HS-27A (cell line): ENCODE measurements around the gene N4BP2.
A peak's percentile ranks its signal among the peaks of the same experiment; 100 is the strongest.
"Not testable (repeated sequence)": the region's sequence is repeated elsewhere in the genome, so short reads cannot be mapped to it uniquely, and the experiment has no call there.

Experiments used
- DNase-seq: peaks from one replicate; pipeline ENCODE4 v3.0.0-alpha.2; 2012; ENCODE audit warnings: low read depth, missing footprints

The N4BP2 gene

GRCh38 chr4:40056716-40057585, at the start of gene N4BP2:
Gene N4BP2 (plus strand): TSS chr4:40056850. CDS start chr4:40097341, 40,491 bp downstream.
- peak; percentile 49 for DNase-seq

GRCh38 chr4:40016007-40016406, 40.6 kb upstream of the N4BP2 start:
- no peak for DNase-seq

GRCh38 chr4:40020221-40020620, 36.4 kb upstream of the N4BP2 start:
- DNase-seq, result no peak

- DNase-seq, result not testable (repeated sequence)
These were observed 35.5 kb upstream of the N4BP2 start for GRCh38 chr4:40021116-40021515.

GRCh38 chr4:40024049-40024448, 32.6 kb upstream of the N4BP2 start:
- not testable (repeated sequence) for DNase-seq

- DNase-seq, result no peak
These were observed 23.9 kb upstream of the N4BP2 start for GRCh38 chr4:40032785-40033184.

GRCh38 chr4:40033613-40034012, 23.0 kb upstream of the N4BP2 start:
- no peak for DNase-seq

GRCh38 chr4:40038977-40039376, 17.7 kb upstream of the N4BP2 start:
- DNase-seq, result no peak

GRCh38 chr4:40040908-40041307, 15.7 kb upstream of the N4BP2 start:
- no peak for DNase-seq

- no peak for DNase-seq
These were observed 12.9 kb upstream of the N4BP2 start for GRCh38 chr4:40043786-40044185.

- DNase-seq, result no peak
These were observed 10.2 kb upstream of the N4BP2 start for GRCh38 chr4:40046311-40046980.

- no peak for DNase-seq
These were observed 3.5 kb upstream of the N4BP2 start for GRCh38 chr4:40053161-40053560.

- no peak for DNase-seq
These were observed 1.2 kb upstream of the N4BP2 start for GRCh38 chr4:40055511-40055862.

GRCh38 chr4:40055863-40056715, 561 bp upstream of the N4BP2 start:
- DNase-seq, result peak; percentile 73

- peak; percentile 72 for DNase-seq
These were observed 989 bp downstream of the N4BP2 start for GRCh38 chr4:40057586-40058091.

- no peak for DNase-seq
These were observed 1.5 kb downstream of the N4BP2 start for GRCh38 chr4:40058121-40058520.

GRCh38 chr4:40058854-40059253, 2.2 kb downstream of the N4BP2 start:
- DNase-seq, result no peak

GRCh38 chr4:40059362-40059761, 2.7 kb downstream of the N4BP2 start:
- no peak for DNase-seq

GRCh38 chr4:40065010-40065409, 8.4 kb downstream of the N4BP2 start:
- no peak for DNase-seq

- DNase-seq, result no peak
These were observed 10.0 kb downstream of the N4BP2 start for GRCh38 chr4:40066651-40067050.

GRCh38 chr4:40070387-40070786, 13.7 kb downstream of the N4BP2 start:
- no peak for DNase-seq

- DNase-seq, result no peak
These were observed 29.8 kb downstream of the N4BP2 start for GRCh38 chr4:40086421-40086820.
